ENCODE data around the gene HIF1A. TPM values are rescaled to one million over a fixed set of nuclear protein-coding genes. Genes with fewer than 3 reads are reported as not detected.

Gene HIF1A
- polyA plus RNA-seq, 1 experiment = 85.5 TPM

DNA sequence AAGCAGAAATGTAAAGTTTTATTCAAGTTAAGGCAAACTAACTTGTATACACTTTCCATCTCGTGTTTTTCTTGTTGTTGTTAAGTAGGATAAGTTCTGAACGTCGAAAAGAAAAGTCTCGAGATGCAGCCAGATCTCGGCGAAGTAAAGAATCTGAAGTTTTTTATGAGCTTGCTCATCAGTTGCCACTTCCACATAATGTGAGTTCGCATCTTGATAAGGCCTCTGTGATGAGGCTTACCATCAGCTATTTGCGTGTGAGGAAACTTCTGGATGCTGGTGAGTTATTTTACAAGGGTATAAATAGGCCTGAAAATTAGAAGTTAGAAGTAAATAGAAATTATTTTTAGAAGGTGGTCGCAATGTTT is 25.0 kb downstream of the HIF1A start:
- TF ChIP-seq, protein P1, sequence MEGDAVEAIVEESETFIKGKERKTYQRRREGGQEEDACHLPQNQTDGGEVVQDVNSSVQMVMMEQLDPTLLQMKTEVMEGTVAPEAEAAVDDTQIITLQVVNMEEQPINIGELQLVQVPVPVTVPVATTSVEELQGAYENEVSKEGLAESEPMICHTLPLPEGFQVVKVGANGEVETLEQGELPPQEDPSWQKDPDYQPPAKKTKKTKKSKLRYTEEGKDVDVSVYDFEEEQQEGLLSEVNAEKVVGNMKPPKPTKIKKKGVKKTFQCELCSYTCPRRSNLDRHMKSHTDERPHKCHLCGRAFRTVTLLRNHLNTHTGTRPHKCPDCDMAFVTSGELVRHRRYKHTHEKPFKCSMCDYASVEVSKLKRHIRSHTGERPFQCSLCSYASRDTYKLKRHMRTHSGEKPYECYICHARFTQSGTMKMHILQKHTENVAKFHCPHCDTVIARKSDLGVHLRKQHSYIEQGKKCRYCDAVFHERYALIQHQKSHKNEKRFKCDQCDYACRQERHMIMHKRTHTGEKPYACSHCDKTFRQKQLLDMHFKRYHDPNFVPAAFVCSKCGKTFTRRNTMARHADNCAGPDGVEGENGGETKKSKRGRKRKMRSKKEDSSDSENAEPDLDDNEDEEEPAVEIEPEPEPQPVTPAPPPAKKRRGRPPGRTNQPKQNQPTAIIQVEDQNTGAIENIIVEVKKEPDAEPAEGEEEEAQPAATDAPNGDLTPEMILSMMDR (IDR thresholded peaks at IDR 0.05; ENCODE audit: insufficient read depth, low read depth, low read length) = no peak
- Histone ChIP-seq H3K36me3 (ENCODE audit: control insufficient read depth, insufficient read depth, low read length) (peaks cover 6% of the 10 kb centered on the region), H3K4me3 (ENCODE audit: low read depth, low read length) (no peak overlapping the region), H3K27me3 (ENCODE audit: control insufficient read depth, insufficient read depth, low read length) (no peaks in the 10 kb centered on the region)
- ChIA-PET CTCF (interaction anchor here (0.6 to 1.9 kb wide), 3 partner anchors 9 to 114 kb away, joined by 3 to 6 read pairs (median 4); no protein-coding TSS in a partner anchor), POLR2A (interaction anchor here (0.9 kb wide), 1 partner anchor 9 kb away, joined by 5 read pairs; no protein-coding TSS in a partner anchor)
- no peak for DNase-seq (ENCODE audit: low read depth)

- POLR2A ChIA-PET = interaction anchor here (0.6 to 0.9 kb wide), 3 partner anchors 10 to 343 kb away, joined by 3 to 5 read pairs (median 3); no protein-coding TSS in a partner anchor
- Histone ChIP-seq H3K36me3 (ENCODE audit: control insufficient read depth, insufficient read depth, low read length) (peaks cover 7% of the 10 kb centered on the region), H3K4me3 (ENCODE audit: low read depth, low read length) (no peak overlapping the region), H3K27me3 (ENCODE audit: control insufficient read depth, insufficient read depth, low read length) (no peaks in the 10 kb centered on the region)
- DNase-seq (ENCODE audit: low read depth) = no peak
- CTCF ChIA-PET = interaction anchor here (0.6 to 1.9 kb wide), 3 partner anchors 9 to 113 kb away, joined by 3 to 6 read pairs (median 4); no protein-coding TSS in a partner anchor
- TF ChIP-seq, protein P1 (IDR thresholded peaks at IDR 0.05; ENCODE audit: insufficient read depth, low read depth, low read length) = no peak
Measured at GRCh38 chr14:61720741-61721140, 25.4 kb downstream of the HIF1A start.

DNA sequence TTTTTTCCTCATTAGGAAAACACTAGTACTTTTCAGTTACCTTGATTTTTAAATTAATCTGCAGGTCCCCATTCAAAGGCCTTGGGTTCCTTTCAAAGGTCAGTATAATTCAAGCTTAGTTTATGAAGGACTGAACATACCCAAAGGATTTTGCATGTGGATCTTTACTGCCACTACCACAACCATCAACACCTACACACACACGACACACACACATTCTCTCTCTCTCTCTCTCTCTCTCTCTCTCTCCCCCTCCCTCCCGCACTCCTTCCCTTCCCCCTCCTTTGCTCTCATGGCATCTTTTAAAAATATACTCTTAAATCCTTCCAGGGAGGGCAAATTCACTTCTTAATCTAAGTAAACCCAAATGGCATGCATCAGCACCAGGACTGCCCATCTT is 28.8 kb downstream of the HIF1A start:
- TF ChIP-seq, protein P1 (IDR thresholded peaks at IDR 0.05; ENCODE audit: insufficient read depth, low read depth, low read length) = no peak
- ChIA-PET CTCF (no interaction called here), POLR2A (interaction anchor here (0.6 kb wide), 3 partner anchors 22 to 33 kb away, joined by 13 to 14 read pairs (median 13); no protein-coding TSS in a partner anchor)
- Histone ChIP-seq H3K4me3 (ENCODE audit: low read depth, low read length) (no peak overlapping the region), H3K27me3 (ENCODE audit: control insufficient read depth, insufficient read depth, low read length) (no peaks in the 10 kb centered on the region), H3K36me3 (ENCODE audit: control insufficient read depth, insufficient read depth, low read length) (peaks cover 16% of the 10 kb centered on the region)
- no peak for DNase-seq (ENCODE audit: low read depth)

DNA sequence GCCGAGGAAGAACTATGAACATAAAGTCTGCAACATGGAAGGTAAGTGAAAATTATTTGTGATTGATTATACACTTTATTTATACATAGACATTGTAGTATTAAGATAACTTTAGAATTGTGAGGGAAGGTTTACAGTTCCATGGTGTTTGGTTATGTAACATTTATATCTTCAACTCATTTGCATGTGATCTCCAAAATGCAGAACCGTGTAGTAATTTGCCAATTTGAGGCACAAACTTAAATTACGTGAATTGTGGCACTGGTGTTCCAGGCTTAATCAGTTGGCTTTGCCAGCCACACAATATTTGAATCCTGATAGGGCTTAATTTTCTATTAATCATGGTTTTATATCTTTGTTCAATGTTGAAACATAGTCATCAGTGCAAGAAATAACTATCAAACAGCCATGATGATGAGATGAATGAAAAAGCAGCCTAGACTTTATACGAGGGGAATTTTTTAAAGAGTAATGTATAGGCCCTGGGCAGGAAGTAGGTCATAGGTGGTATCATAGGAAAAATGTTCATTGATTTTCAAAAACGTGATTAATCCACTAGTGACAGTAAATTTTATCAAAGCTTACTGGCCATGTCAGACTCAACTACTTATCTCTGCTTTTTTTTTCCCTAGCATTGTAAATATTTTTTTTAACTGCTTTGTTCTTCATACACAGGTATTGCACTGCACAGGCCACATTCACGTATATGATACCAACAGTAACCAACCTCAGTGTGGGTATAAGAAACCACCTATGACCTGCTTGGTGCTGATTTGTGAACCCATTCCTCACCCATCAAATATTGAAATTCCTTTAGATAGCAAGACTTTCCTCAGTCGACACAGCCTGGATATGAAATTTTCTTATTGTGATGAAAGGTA is 31.7 kb downstream of the HIF1A start:
- CTCF ChIA-PET = interaction anchor here (1.4 to 1.9 kb wide), 2 partner anchors 8 to 265 kb away, joined by 5 to 6 read pairs; no protein-coding TSS in a partner anchor

More for the DNA sequence above, 31.7 kb downstream of the HIF1A start:
- TF ChIP-seq, protein P1 (IDR thresholded peaks at IDR 0.05; ENCODE audit: insufficient read depth, low read depth, low read length) = no peak
- H3K27me3 ChIP-seq (ENCODE audit: control insufficient read depth, insufficient read depth, low read length) = no peaks in the 10 kb centered on the region
- no peak for DNase-seq (ENCODE audit: low read depth)
- POLR2A ChIA-PET = interaction anchor here (0.6 to 0.7 kb wide), 2 partner anchors 31 to 158 kb away, joined by 3 to 5 read pairs; no protein-coding TSS in a partner anchor
- H3K4me3 ChIP-seq (ENCODE audit: low read depth, low read length) = no peak overlapping the region
- H3K36me3 ChIP-seq (ENCODE audit: control insufficient read depth, insufficient read depth, low read length) = peaks cover 14% of the 10 kb centered on the region

Data from BJ (cell line).